Measurements from ENCODE around the gene OR51E2.

DNA sequence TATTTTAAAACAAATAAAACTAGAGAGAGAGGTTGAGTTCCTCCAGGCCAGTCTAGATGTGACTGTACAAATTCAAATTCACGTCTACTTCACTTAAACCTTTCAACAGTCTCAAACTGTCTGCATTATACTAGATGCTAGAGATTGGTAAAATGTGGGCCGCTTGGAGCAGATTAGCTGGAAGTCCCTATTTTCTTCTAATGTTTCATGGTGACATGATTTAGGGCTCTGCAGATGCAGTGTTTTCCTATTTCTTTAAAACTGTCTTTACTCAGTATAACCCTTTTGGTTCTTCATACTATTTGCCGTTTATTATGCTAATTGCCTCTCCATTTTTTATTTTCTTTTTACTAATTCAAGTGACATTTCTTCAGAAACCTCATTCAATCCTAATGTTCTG lies 33.5 kb downstream of the OR51E2 start:
- TF ChIP-seq, protein P1, sequence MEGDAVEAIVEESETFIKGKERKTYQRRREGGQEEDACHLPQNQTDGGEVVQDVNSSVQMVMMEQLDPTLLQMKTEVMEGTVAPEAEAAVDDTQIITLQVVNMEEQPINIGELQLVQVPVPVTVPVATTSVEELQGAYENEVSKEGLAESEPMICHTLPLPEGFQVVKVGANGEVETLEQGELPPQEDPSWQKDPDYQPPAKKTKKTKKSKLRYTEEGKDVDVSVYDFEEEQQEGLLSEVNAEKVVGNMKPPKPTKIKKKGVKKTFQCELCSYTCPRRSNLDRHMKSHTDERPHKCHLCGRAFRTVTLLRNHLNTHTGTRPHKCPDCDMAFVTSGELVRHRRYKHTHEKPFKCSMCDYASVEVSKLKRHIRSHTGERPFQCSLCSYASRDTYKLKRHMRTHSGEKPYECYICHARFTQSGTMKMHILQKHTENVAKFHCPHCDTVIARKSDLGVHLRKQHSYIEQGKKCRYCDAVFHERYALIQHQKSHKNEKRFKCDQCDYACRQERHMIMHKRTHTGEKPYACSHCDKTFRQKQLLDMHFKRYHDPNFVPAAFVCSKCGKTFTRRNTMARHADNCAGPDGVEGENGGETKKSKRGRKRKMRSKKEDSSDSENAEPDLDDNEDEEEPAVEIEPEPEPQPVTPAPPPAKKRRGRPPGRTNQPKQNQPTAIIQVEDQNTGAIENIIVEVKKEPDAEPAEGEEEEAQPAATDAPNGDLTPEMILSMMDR (conservative IDR thresholded peaks at IDR 0.05): no peak
- no peak for TF ChIP-seq ZFX (IDR thresholded peaks at IDR 0.05)
